ENCODE results near the gene MINDY4.

DNA sequence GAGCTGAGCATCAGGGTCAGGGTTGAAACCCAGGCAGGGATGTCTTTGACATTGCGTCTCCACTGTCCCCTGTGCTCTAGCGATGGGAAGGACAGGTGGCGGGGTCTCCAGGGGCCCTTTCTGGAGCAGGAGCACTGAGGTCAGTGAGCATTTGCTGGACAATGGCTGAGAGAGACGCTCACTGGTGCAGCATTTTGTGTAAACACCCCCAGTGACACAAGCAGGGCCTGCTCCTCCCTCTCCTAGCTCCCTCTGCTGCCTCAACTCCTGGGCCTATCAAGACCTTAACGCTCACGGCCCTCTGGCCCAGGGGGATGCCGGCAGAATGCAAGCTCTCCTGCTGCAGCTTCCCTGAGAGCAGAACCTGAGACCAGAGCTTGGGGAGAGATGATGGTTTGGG is 36.7 kb upstream of the MINDY4 start:
- TF ChIP-seq, protein P1, sequence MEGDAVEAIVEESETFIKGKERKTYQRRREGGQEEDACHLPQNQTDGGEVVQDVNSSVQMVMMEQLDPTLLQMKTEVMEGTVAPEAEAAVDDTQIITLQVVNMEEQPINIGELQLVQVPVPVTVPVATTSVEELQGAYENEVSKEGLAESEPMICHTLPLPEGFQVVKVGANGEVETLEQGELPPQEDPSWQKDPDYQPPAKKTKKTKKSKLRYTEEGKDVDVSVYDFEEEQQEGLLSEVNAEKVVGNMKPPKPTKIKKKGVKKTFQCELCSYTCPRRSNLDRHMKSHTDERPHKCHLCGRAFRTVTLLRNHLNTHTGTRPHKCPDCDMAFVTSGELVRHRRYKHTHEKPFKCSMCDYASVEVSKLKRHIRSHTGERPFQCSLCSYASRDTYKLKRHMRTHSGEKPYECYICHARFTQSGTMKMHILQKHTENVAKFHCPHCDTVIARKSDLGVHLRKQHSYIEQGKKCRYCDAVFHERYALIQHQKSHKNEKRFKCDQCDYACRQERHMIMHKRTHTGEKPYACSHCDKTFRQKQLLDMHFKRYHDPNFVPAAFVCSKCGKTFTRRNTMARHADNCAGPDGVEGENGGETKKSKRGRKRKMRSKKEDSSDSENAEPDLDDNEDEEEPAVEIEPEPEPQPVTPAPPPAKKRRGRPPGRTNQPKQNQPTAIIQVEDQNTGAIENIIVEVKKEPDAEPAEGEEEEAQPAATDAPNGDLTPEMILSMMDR (IDR thresholded peaks at IDR 0.05; ENCODE audit: low read depth, low read length, poor library complexity, severe bottlenecking): no peak
- no peak for TF ChIP-seq EZH2phosphoT487 (IDR thresholded peaks at IDR 0.05; ENCODE audit: borderline replicate concordance, low read length)
